HEK293 (cell line): Measurements from ENCODE around the gene MEI1.
A peak's percentile ranks its signal among the peaks of the same experiment; 100 is the strongest.

Experiments used
- FEZF1 ChIP-seq: fragments of 450-650 bp; formaldehyde crosslinking; IDR thresholded peaks from 2 replicates; pipeline ENCODE4 v1.5.1; 2016; ENCODE audit warnings: missing biosample characterization, missing genetic modification characterization
- GLIS2 ChIP-seq: fragments of 450-650 bp; formaldehyde crosslinking; IDR thresholded peaks from 2 replicates; pipeline ENCODE4 v1.5.1; 2016; ENCODE audit warnings: missing biosample characterization, missing genetic modification characterization
- KLF1 ChIP-seq: fragments of 450-650 bp; formaldehyde crosslinking; IDR thresholded peaks from 2 replicates; pipeline ENCODE4 v1.5.1; 2016; ENCODE audit warnings: missing biosample characterization, missing genetic modification characterization
- PBX3 ChIP-seq: sonication (generic); formaldehyde crosslinking; IDR thresholded peaks from 2 replicates; pipeline ENCODE4 v1.8.1; 2022; ENCODE audit warnings: mild to moderate bottlenecking, moderate library complexity, missing genetic modification reagents
- RBAK ChIP-seq: fragments of 450-650 bp; formaldehyde crosslinking; IDR thresholded peaks from 2 replicates; pipeline ENCODE4 v1.5.1; 2016; ENCODE audit warnings: missing biosample characterization, missing genetic modification characterization
- SCRT2 ChIP-seq: fragments of 450-650 bp; formaldehyde crosslinking; IDR thresholded peaks from 2 replicates; pipeline ENCODE4 v1.5.1; 2016; ENCODE audit warnings: missing biosample characterization, missing genetic modification characterization
- WT1 ChIP-seq: fragments of 450-650 bp; formaldehyde crosslinking; IDR thresholded peaks from 2 replicates; pipeline ENCODE4 v1.5.1; 2016; ENCODE audit warnings: missing biosample characterization, missing genetic modification characterization
- ZBTB11 ChIP-seq: fragments of 450-650 bp; formaldehyde crosslinking; conservative IDR thresholded peaks from 2 replicates; pipeline ENCODE4 v1.5.1; 2016; ENCODE audit warnings: low read depth, missing biosample characterization, missing genetic modification characterization
- ZBTB26 ChIP-seq: fragments of 450-650 bp; formaldehyde crosslinking; optimal IDR thresholded peaks from 2 replicates; pipeline ENCODE3; 2016; ENCODE audit warnings: missing biosample characterization, mild to moderate bottlenecking, missing genetic modification characterization
- ZNF18 ChIP-seq: fragments of 450-650 bp; formaldehyde crosslinking; IDR thresholded peaks from 2 replicates; pipeline ENCODE4 v1.5.1; 2016; ENCODE audit warnings: missing biosample characterization, missing genetic modification characterization
- ZNF2 ChIP-seq: fragments of 450-650 bp; formaldehyde crosslinking; IDR thresholded peaks from 2 replicates; pipeline ENCODE4 v1.5.1; 2016; ENCODE audit warnings: missing biosample characterization, missing genetic modification characterization
- ZNF223 ChIP-seq: fragments of 450-650 bp; formaldehyde crosslinking; IDR thresholded peaks from 2 replicates; pipeline ENCODE4 v1.5.1; 2016; ENCODE audit warnings: missing biosample characterization, missing genetic modification characterization
- ZNF239 ChIP-seq: fragments of 450-650 bp; formaldehyde crosslinking; IDR thresholded peaks from 2 replicates; pipeline ENCODE4 v1.5.1; 2016; ENCODE audit warnings: missing biosample characterization, missing genetic modification characterization
- ZNF248 ChIP-seq: fragments of 450-650 bp; formaldehyde crosslinking; IDR thresholded peaks from 2 replicates; pipeline ENCODE4 v1.5.1; 2017; ENCODE audit warnings: missing biosample characterization, missing genetic modification characterization
- ZNF26 ChIP-seq: fragments of 450-650 bp; formaldehyde crosslinking; IDR thresholded peaks from 2 replicates; pipeline ENCODE4 v1.5.1; 2016; ENCODE audit warnings: missing biosample characterization, missing genetic modification characterization
- ZNF280C ChIP-seq: fragments of 450-650 bp; formaldehyde crosslinking; IDR thresholded peaks from 2 replicates; pipeline ENCODE4 v1.5.1; 2016; ENCODE audit warnings: missing biosample characterization, missing genetic modification characterization
- ZNF335 ChIP-seq: fragments of 450-650 bp; formaldehyde crosslinking; conservative IDR thresholded peaks from 2 replicates; pipeline ENCODE4 v1.5.1; 2016; ENCODE audit warnings: missing biosample characterization, missing genetic modification characterization
- ZNF354C ChIP-seq: fragments of 450-650 bp; formaldehyde crosslinking; IDR thresholded peaks from 2 replicates; pipeline ENCODE4 v1.5.1; 2016; ENCODE audit warnings: missing biosample characterization, missing genetic modification characterization, low read depth, borderline replicate concordance
- ZNF391 ChIP-seq: fragments of 450-650 bp; formaldehyde crosslinking; IDR thresholded peaks from 2 replicates; pipeline ENCODE4 v1.5.1; 2016; ENCODE audit warnings: low read depth, missing biosample characterization, missing genetic modification characterization, borderline replicate concordance
- ZNF416 ChIP-seq: fragments of 450-650 bp; formaldehyde crosslinking; IDR thresholded peaks from 2 replicates; pipeline ENCODE4 v1.5.1; 2016; ENCODE audit warnings: missing biosample characterization, missing genetic modification characterization
- ZNF488 ChIP-seq: fragments of 450-650 bp; formaldehyde crosslinking; IDR thresholded peaks from 2 replicates; pipeline ENCODE4 v1.5.1; 2016; ENCODE audit warnings: missing biosample characterization, missing genetic modification characterization
- ZNF658 ChIP-seq: fragments of 450-650 bp; formaldehyde crosslinking; IDR thresholded peaks from 2 replicates; pipeline ENCODE4; 2016; ENCODE audit warnings: missing biosample characterization, missing genetic modification characterization
- ZNF707 ChIP-seq: fragments of 450-650 bp; formaldehyde crosslinking; IDR thresholded peaks from 2 replicates; pipeline ENCODE4 v1.5.1; 2016; ENCODE audit warnings: missing biosample characterization, missing genetic modification characterization
- ZNF768 ChIP-seq: fragments of 450-650 bp; formaldehyde crosslinking; IDR thresholded peaks from 2 replicates; pipeline ENCODE4 v1.5.1; 2018; ENCODE audit warnings: missing biosample characterization, mild to moderate bottlenecking, missing genetic modification characterization
- ZSCAN23 ChIP-seq: fragments of 450-650 bp; formaldehyde crosslinking; IDR thresholded peaks from 2 replicates; pipeline ENCODE4 v1.5.1; 2016; ENCODE audit warnings: missing biosample characterization, missing genetic modification characterization

MEI1 gene

GRCh38 chr22:41832553-41833368, 133.5 kb downstream of the MEI1 start, which contains the start of gene SREBF2 (continued):
- TF ChIP-seq ZNF26 (tag by site-specific recombination) (no peak), PBX3 (CRISPR knock-in tag) (peak; percentile 27; the same call in 1 of the 2 replicates), ZBTB11 (tag by site-specific recombination) (no peak; the same call in none of the 2 replicates), ZNF768 (tag by site-specific recombination) (no peak), ZNF391 (tag by site-specific recombination) (peak; percentile 54; the same call in 1 of the 2 replicates), ZNF248 (tag by site-specific recombination) (no peak), WT1 (tag by site-specific recombination) (peak; percentile 63; the same call in 1 of the 2 replicates), SCRT2 (tag by site-specific recombination) (no peak; the same call in 1 of the 2 replicates), FEZF1 (tag by site-specific recombination) (peak; percentile 53; the same call in 1 of the 2 replicates), ZNF354C (tag by site-specific recombination) (no peak), ZNF2 (tag by site-specific recombination) (peak; percentile 54), GLIS2 (tag by site-specific recombination) (peak; percentile 97), ZNF239 (tag by site-specific recombination) (no peak), ZBTB26 (no peak), ZNF416 (tag by site-specific recombination) (no peak), ZNF335 (tag by site-specific recombination) (peak; percentile 87), ZNF707 (no peak), ZNF18 (tag by site-specific recombination) (no peak), ZSCAN23 (no peak), ZNF223 (tag by site-specific recombination) (no peak), ZNF658 (tag by site-specific recombination) (no peak), ZNF280C (tag by site-specific recombination) (no peak), ZNF488 (tag by site-specific recombination) (no peak), RBAK (tag by site-specific recombination) (no peak), KLF1 (tag by site-specific recombination) (peak; percentile 90)
